Left forelimb (tissue), 1 donor: ENCODE data around the gene ZP1.

Source experiments
- DNase-seq: peaks from one replicate; pipeline ENCODE4 v3.0.0-alpha.2; 2018; ENCODE audit warnings: low spot score

ZP1 gene

DNA sequence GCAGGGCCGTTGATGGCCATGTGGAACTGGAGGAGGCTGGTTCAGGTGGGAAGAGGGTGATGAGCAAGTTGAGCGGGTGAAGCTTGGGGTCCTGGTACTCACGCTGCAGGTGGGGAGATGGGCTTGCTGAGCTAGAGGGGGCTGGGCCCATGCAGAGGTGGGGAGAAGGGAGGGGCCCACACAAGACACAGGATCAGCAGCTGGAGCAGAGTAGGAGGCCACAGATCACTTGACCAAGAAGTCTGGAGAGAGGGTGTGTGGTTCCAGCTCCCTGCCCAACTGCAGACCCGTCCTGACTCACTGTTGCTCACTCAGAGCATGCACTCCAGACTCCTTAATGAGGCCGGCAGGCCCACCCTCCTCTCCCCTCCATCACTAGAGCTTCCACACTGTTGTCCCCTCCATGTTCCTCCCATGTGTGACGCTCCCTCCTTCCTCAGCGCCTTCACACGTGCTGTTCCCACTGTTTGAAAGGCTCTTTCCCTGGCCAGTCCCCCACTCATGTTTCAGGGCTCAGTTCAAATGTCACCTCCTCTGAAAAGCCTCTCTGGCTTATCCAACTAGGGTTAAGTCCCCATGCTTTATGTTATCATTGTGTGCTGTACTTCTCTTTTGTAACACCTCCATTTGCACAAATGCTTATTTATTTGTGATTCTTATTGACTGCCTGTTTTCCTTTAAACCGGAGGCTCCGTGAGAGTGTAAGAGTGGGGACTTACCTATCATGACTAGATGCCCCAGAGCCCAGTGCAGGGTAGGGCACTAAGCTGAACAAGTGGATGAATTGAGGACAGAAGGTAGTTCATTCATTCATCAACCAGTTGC lies 23.1 kb upstream of the ZP1 start:
- no peak for DNase-seq

DNA sequence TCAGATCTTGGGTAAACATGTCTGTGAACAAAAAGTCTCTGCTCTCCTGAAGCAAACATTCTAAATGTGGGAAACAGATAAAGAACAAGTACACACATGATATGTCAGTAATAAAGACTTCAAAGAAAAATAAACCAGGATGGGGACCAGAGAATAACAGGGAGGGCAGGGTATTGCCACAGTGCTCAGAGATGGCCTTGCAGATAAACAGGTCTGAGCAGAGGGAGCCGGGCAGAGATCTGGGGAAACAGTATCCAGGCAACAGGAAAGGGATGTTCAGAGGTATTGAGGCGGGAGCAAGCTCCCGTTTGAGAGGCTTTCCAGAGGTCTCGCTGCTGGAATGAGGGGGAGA lies 22.5 kb upstream of the ZP1 start:
- no peak for DNase-seq

DNA sequence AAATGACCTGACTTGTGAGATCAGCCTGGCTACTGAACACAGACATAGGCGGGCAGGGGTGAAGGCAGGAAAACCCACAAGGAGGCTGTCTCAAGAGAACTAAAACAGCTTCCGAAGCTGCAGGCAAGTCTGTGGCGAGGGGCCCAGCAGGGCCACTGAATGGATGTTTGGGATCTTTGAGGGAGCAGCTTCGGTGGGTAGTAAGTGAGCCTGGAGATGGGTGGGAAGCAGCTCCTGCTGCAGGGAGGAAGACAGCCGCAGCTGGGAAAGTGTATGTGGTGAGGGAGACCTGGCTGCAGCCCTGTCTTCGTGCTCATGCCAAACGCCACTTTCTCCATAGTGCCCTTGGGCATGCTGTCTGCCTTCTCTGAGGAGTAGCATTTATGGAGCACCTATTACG lies 22.0 kb upstream of the ZP1 start:
- DNase-seq = no peak

DNA sequence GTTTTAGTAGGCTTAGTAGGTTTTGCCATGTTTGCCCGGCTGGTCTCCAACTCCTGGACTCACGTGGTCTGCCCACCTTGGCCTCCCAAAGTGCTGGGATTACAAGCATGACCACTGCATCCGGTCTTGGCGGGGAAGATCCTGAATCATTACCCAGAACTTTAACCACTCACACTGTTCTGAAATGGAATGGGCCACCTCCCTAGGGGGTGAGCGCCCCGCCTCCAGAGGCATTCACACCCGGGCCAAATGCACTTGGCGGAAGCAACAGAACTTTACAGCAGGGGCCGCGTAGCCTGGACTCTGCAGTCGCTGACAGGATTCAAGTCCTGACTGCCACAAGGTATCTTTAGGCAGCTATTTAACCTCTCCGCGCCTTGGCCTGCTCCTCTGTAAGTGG lies 20.1 kb upstream of the ZP1 start:
- DNase-seq = no peak

DNA sequence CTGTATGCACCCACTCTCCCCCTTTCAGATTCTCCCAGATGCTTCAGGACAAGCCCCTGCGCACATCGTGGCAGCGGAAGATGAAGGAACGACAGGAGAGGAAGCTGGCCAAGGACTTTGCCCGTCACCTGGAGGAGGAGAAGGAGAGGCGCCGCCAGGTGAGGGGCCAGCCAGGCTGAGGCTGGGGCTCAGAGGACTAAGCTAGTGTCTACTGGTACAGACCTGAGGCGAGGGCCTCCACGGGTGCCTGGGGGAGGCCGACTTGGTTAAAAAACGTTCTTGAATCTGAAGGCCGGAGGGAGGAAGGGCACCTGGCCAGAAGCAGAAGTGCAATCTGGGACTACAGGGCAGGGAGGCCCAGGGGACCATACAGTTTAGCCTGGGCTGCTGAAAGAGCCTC lies 19.4 kb upstream of the ZP1 start:
- DNase-seq = no peak

DNA sequence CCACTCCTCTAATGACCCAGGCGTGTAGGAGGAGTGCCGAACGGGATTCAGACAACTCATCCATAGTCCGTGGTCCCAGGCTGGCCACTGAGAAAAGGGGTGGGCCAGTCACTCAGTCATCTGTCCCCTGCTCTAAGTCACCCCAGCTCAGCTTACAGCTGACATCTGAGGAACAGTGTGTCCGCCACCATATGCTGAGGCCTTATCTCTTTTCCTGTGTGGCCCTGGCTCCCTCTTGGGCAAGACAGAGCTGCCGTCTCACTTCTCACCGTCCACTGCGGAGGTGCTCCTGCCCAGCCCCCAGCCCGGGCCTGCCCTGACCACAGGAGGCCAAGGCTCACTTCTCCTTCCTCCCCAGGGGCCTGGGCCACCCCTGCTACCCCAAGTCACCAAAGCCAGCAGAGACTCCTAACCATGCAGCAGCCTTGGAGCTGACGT lies 18.6 kb upstream of the ZP1 start:
- DNase-seq = no peak

DNA sequence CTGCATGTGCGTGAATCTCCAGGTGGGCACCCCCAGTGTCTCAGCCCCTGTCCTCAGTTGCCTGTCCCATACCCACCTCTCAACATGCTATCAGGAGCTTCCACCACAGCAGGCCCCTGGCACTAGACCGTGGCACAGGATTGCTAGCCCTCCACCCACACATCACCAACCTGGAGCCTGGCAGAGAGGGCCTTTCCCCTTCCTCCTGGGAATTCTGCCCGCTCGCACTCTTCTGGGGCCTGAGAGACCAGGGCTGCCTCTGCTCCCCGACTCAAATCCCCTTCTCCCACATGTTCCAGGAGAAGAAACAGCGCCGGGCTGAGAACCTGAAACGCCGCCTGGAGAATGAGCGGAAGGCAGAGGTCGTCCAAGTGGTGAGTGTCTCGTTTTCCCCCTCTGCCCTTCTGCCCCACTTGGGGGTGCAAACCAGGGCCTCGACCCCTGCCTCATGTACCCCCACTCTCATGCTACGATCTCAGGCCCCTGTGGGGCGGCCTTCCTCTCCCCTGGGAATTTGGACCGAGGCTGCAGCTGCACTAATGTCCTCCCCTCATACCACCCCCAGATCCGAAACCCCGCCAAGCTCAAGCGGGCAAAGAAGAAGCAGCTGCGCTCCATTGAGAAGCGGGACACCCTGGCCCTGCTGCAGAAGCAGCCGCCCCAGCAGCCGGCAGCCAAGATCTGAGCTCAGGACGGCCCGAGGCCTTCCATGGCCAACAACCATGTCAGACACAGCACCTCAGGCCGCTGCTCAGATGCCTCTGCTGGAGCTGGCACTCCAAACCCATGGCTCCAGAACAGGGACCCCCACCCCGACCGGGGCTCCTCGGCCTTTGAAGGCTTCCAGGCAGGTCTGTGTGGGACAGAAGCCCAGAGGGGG lies 17.5 kb upstream of the ZP1 start:
- no peak for DNase-seq

DNA sequence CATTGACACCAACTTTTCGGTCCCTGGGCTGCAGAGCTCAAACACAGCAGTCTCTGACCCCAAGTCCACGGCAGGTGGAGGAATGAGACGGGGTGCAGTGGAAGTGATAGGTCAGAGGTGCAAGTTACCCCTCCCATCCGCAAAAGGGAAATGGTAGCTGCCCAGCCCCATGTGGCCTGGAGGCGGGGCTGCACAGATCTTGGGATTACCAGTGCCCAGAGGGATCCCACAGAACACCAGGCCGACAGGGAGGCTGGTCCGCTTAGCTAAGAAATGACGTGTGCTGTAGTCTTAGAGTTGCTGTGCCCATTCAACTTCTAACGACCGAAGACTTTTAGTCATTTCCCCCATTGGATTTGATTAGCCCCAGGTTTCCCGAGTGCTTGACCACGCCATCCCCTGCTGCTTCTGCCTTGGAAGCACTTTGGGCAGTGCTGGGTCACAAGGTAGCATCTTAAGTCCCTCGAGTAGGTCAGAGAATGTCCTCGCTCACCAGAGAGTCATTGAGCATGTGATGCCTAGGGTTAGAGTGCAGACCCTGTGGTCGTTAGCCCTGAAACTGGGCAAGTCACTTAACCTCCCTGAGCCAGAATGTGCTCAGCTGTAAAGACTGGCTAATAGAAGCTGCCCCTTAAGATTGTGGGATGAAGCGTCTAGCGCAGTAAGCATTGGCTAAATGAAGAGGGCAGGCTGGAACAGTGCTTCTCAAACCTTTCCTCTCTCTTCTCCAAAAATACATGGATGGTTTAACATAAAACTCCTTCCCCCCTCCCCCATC lies 15.8 kb upstream of the ZP1 start:
- DNase-seq = no peak

DNA sequence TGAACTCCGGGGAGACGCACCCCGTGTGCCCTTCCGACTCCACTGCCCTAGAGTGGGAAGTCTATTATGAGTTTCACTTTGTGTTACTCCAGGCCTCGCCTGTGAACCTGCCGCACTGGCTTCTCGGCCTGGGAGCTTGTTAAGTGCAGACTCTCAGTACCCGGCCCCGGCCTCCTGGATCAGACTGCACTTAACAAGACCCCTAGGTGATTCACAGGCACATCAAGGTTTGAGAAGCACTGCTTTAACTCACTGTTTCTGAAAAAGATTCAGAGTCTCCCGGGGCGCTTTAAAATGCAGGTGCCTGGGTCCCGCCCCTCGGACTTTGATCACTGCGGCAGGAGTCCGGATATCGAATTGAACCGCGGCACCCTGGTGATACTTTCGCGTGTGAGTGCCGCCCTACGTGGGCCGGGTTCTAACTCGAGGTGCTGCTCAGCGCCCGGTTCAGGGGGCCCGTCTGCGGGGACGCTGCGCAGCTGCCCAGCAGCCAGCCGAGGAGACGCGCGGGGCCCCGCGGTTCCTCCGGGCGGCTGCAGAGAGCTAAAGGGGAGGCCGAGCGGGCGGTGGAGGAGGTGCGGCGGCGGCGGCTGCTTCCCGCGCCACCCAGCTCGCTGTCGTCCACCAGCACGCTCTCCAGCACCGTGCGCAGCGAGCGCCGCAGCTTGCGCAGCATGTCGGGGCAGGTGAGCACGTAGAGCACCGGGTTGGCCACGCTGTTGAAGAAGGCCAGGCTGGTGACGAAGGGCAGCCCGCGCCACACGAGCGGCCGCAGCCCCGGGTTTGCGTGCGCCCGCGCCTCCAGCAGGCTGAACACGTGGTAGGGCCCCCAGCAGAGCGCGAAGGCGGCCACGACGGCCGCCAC lies 15.0 kb upstream of the ZP1 start:
- no peak for DNase-seq

DNA sequence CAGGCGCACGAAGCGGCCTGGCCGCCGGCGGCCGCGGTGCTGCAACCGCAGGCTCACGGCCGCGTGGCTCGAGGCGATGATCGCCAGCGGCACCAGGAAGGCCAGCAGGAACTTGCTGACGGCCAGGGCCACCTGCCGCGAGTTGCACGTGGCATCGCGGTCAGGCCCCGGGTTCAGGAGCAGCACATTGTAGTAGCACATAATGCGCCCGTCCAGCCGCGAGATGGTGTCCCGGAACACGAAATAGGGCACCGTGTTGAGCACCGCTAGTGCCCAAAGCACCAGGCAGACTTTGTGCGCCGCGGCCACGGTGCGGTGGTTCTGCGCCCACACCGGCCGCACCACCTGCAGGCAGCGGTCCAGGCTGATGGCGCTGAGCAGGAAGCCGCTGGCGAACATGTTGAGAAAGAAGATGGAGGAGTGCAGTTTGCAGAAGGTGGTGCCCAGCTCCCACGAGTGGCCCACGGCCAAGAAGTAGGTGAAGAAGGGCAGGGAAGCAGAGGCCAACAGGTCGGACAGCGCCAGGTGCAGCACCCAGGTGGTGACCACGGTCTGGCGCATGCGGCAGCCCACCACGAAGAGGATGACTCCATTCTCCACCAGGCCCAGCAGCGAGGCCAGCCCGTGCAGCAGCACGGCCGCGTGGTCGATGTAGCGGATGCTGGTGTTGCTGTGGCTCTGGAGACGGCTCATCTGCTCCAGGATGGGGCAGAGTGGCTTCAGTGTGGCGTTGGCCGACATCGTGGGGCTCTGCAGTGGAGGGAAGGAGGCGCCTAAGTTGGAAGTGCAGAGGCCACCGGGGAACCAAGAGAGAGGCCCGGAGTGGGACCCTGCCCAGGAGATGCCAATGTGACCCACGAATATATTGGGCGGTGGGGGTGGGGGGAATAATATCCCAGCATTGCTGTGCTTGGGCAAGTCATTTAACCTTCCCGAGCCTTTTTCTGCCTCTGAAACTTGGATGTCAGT lies 14.1 kb upstream of the ZP1 start:
- no peak for DNase-seq

DNA sequence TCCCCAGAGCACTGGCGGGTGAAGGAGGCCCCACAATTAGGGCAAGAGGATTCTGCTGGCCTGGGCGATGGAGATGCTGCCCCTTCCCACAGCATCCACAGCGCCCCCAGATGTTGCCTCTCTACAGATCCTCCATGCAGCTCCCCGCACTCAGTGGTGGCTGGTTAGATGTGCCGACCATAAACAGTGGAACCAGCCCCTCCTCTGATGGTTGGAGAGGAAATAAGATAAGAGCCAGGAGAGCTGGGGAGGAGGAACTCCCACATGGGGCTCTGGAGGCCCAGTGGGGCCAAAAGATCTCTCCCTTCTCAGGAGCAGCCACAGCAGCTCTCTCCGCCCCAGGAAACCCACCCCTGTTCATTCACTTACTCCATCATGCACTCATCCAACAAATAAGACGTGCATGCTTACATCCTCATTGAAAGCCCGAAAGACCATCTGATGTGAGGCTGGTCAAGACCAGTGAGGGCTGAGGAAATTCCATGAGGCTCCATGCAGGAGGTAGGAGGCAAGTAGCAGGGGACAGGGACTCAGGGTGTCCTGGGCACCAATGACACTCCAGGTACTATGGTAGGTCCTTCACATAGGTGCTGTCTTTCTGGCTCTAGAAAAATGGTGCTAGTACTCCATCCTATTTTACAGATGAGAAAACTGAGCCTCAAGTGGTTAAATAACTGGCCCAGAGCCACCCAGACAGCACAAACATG lies 13.0 kb upstream of the ZP1 start:
- no peak for DNase-seq

DNA sequence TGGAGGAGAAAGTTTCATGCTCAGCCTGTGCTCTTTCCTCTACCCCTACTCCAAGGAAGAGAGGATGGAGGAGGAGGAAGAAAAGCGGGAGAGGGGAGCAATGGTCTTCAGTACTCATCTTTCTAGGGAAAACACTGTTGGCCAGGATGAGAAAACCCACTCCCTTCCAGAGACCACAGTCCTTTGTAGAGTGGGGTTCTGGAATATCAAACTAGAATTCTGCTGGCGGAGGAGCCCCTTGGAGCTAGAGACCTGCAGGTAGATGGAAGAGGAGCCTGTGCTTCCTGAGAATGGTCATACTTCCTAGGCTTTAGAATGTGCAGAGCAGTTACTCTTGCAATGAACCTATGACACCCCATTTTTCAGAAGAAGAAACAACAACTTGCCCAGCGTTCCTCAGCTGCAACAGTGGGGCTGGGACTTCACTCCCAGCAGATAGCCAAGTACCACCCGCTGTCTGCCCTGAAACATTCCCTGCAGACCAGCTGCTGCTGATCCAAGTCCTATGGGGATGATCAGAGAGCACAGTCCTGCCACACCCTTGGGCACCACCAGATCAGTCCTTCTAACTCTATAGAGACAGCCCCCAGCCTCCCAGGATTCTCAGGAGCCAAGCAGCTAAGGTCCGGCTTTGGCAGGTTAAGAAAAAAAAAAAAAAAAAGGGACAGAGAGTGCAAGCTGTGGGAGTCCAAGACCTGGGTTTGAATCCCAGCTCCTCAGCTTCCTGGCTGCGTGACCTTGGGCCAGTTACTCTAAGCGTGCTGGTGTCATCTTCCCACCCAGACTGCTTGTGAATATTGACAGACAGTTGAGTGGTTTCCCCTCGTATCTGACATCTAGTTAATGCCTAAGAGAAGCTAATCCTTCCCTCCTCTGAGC lies 12.3 kb upstream of the ZP1 start:
- DNase-seq = no peak

DNA sequence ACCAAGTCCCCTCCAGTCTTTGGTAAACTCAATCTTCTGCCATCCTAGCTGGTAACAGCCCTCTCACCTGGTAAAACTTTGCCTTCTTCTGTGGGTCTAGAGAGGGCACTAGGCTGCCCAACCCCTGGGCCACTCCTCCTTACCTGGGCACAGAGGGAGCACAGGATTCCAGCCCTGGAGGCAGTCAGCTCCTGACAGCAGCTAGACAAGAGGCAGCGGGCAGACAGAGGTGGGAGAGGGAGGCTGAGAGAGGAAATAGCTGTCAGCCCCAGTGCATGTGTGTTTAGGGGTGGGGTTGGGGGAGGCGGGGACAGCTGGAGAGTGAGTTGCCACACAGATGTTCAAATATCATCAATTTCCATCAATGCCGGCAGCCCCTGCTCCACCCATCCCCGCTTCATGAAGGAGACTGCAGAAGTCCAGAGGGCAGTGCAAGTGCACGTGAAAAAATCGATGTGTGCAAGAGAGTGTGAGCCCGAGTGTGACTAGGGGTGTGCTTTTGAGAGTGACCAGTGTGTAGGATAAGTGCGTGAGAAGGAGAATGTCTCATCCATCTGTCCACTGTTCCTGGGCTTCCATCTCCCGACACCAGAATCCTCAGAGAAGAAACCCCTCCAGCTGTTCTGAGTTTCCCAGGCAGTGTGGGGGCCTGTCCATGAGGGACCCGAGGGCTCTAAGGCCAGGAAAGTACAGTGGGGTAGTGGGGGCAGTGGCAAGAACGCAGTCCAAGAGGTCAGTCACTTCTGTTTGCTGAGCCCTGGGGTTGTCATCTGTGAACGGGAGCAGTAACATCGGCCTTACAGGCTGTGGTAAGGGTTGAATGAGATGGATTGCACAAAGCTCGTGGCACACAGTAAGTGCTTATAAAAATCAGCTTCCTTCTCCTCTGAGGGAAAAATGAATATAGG lies 11.4 kb upstream of the ZP1 start, which contains the start of gene PTGDR2:
Gene PTGDR2, minus strand, starts transcription at position 225 of the 908 bp plus-strand sequence. CDS start 2,228 bp downstream, outside the sequence.
- DNase-seq = no peak

DNA sequence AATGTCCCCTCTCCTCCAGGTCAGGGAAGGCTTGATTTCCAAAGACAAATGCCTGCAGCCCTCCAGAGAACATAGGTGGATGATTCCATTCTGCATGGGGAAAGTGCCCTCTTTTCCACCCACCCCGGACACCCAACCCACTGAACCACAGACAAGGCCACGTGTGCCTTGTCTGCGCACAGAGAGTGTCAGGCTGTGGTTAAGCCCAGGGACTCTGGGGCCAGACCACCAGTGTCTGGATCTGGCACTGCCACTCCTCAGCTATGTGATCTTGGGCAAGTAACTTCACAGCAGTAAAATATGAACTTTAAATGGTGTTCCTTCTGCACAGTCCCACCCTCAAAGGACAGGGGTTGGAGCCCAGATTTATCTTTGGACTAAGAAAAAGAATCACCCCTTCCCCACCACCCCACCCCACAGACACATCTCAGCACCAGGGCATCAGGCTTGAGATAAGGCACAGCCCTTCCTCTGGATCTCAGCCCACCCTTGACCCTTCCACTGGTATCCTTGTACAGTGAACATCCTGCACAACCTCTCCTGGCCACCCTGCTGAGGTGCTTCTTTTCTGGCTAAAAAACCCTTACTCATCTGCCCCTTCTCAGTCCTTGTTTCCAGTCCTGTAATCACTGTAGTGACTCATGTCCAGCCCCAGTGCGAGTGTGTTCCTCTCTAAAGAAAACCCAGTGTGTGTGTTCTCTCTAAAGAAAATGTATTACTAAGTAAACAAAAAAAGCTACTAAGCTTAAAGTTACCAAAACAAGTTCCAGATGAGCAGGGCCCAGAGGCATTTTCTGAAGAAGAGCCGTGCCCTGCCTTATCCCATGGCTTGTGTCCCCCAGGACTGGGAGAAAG lies 9.7 kb upstream of the ZP1 start:
- DNase-seq = no peak

DNA sequence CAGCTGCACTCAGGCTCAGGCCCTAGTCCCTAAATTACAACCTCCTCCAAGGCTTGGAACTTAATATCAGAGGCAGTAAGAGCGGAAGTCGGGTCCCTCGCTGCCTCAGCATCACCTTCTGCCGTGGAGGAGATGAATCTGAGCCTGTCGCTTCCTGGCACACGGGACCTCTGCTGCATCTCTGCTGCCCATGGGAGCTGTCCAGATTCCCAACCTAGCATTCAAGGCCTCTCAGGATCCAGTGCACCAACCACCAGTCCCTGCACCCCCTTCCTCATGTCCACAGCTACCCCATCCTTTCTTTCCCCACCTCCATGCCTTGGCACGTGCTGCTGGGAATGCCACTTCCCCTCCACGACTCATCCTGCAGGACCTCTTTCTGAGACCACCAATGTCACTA lies 9.1 kb upstream of the ZP1 start:
- no peak for DNase-seq

DNA sequence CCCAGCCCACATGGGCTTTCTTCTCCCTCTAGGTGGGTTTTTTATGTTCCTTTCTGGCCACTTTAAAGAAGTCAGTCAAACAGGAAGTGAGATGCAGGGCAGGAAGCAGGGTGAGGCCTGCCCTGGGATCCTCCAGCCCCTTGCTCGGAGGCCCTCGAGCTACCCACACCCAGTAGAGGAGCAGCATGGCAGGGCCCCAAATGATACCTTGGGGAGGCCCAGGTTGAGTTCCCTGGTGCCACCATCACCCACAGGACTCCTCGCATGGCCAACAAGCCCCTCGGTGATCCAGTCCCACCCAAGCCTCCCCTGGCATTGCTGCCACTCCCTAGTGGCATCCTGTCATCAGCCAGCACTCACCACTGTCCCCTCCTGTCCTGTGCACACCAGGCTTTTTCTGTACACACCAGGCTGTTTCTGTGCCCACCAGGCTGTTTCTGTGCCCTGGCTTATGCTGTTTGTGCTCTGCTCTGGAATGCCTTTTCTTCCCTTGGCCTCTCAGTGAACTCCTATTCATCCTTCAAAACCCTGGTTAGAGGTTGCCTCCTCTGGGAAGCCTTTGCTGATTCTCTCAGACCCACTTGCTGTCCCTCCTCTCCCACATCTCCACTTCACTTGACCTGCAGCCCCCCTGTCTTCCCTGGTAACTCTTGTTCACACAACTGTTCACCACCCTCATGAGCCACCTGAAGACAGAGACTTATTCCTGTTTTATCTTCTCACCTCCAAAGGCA lies 8.4 kb upstream of the ZP1 start:
- DNase-seq = no peak
